NCI-H82 treated with DMSO at 0.1 percent for 48 hours (cell line): Measurements from ENCODE around the gene F7.
"Not testable (repeated sequence)": the region's sequence is repeated elsewhere in the genome, so short reads cannot be mapped to it uniquely, and the experiment has no call there.

ENCODE experiments used
- DNase-seq: peaks from one replicate; lab custom pipeline; 2025; ENCODE audit not compliant: unreplicated experiment; lab: John Stamatoyannopoulos, UW

F7 gene

DNA sequence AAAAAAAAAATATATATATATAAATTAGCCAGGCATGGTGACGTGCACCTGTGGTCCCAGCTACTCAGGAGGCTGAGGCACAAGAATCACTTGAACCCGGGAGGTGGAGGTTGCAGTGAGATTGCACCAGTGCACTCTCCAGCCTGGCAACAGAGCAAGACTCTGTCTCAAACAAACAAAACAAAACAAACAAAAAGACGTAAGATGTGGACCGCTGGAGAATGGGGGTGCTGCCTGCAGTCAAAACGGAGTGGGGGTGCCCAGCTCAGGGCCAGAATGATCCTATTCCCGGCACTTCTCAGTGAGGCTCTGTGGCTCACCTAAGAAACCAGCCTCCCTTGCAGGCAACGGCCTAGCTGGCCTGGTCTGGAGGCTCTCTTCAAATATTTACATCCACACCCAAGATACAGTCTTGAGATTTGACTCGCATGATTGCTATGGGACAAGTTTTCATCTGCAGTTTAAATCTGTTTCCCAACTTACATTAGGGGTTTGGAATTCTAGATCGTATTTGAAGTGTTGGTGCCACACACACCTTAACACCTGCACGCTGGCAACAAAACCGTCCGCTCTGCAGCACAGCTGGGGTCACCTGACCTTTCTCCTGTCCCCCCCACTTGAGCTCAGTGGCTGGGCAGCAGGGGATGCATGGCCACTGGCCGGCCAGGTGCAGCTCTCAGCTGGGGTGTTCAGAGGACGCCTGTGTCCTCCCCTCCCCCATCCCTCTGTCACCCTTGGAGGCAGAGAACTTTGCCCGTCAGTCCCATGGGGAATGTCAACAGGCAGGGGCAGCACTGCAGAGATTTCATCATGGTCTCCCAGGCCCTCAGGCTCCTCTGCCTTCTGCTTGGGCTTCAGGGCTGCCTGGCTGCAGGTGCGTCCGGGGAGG lies at the start of gene F7:
Gene F7, plus strand, starts transcription at position 760 of the 889 bp plus-strand sequence. Its CDS starts 51 bp downstream, at position 811.
- no peak for DNase-seq

DNA sequence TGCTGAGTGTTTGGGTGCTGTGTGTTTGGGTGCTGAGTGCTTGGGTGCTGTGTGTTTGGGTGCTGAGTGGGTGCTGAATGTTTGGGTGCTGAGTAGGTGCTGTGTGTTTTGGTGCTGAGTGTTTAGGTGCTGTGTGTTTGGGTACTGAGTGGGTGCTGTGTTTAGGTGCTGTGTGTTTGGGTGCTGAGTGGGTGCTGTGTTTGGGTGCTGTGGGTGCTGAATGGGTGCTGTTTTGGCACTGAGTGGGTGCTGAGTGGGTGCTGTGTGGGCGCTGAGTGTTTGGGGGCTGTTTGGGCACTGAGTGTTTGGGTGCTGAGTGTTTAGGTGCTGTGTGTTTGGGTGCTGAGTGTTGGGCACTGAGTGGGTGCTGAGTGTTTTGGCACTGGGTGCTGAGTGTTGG lies 48.5 kb upstream of the F7 start:
- no peak for DNase-seq

DNA sequence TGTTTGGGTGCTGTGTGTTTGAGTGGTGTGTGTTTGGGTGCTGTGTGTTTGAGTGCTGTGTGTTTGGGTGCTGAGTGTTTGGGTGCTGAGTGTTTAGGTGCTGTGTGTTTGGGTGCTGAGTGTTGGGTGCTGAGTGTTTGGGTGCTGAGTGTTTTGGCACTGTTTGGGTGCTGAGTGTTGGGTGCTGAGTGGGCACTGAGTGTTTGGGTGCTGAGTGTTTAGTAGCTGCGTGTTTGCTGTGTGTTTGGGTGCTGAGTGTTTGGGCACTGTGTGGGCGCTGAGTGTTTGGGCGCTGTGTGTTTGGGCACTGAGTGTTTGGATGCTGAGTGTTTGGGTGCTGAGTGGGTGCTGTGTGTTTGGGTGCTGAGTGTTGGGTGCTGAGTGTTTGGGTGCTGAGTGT lies 48.0 kb upstream of the F7 start:
- DNase-seq = not testable (repeated sequence)

DNA sequence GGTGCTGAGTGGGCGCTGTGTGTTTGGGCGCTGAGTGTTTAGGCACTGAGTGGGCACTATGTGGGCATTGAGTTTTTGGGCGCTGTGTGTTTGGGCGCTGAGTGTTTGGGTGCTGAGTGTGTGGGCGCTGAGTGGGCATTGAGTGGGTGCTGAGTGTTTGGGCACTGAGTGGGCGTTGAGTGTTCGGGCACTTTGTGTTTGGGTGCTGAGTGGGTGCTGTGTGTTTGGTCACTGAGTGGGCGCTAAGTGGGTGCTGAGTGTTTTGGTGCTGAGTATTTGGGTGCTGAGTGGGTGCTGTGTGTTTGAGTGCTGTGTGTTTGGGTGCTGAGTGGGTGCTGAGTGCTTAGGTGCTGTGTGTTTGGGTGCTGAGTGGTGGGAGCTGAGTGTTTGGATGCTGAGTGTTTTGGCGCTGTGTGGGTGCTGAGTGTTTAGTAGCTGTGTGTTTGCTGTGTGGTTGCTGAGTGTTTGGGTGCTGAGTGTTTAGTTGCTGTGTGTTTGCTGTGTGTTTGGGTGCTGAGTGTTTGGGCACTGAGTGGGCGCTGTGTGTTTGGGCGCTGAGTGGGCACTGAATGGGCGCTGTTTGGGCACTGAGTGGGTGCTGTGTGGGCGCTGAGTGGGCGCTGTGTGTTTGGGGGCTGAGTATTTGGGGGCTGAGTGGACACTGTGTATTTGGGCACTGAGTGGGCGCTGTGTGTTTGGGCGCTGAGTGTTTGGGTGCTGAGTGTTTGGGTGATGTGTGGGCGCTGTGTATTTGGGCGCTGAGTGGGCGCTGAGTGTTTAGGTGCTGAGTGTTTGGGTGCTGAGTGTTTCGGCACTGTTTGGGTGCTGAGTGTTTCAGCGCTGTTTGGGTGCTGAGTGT lies 47.2 kb upstream of the F7 start:
- DNase-seq = no peak

DNA sequence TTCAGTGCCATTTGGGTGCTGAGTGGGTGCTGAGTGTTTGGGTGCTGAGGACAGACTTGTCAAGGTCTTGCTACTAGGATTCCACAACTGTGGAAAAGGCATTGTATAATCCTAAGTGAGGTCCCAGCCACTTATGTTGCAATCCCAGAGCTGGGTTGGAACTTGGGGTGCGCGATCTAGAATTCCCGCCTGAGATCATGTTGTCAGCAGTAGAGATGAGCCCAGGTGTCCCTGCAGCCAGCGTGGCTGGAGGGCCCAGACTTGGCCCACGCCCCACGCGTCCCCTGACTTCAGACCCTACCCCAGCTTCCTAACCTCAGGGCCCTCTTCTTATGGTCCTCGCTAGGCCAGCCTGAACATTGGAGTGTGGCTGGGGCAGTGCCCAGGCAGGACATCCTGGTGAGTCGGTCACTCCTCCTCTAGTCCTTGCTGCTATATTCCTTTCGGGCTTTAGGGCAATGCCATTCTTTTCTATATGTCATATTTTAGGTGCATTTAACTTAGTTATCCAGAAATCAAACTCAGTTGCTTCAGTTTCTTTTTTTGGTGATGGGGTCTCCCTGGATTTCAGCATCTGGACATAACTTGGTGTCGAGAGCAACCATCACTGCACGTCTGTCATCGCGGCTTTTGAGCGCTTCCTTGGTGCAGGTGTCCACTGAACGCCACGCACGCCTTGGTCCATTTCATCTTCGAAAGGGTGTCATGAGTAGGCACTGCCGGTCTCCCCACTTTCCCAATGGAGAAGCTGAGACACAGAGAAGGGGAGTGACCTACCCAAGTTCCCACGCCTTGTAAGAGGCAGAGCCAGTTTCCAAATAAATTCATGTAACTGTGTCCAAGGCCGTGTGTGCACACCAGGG lies 46.4 kb upstream of the F7 start:
- DNase-seq = no peak

DNA sequence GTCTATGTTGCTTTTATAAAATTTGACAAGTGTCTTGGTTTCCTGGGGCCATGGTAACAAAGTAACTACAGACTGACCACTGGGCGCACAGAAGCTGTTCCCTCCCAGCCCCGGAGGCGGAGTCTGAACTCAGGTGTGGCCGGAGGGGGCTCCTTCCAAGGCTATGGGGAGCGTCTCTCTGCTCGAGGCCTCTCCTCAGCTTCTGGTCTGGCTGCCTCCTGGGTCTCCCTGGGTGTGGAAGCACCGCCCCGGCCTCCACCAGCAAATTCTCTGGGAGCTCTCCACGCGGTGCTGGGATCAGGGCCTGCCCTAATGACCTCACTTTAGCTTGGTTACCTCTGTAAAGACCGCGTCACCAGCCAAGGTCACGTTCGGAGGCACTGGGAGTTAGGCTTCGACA lies 45.7 kb upstream of the F7 start:
- DNase-seq = no peak

DNA sequence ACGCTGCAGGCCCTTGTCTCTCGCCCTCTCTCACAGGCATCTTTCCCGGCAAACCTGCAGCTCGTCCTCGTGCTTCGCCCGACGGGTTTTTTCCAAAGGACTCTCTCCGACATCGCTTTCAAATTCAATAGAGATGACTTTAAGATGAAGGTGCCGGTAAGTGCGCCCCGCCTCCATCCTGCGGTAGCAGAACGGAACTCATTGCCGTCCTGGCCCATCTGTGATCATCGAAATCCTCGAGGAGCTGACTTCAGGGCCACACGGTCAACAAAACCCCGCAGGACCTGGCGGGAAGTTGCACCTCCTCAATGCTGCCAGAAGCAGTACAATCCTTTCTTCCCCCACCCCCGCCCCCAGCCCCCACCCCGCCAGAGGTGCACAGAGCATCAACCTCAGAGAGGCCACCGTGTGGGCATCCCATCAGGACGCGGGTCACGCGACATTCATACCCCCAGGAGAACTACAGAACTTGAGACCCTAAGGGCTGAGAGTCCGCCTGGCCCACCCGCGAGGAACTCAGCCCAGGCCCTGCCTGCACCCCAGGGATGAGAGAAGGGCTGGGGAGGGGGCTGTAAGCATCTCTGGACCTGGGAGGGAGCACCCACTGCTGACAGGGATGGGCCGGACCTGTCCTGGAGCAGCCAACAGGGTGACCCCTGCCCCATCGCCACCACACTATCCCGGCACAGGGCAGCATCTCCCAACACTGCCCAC lies 44.9 kb upstream of the F7 start:
- no peak for DNase-seq

DNA sequence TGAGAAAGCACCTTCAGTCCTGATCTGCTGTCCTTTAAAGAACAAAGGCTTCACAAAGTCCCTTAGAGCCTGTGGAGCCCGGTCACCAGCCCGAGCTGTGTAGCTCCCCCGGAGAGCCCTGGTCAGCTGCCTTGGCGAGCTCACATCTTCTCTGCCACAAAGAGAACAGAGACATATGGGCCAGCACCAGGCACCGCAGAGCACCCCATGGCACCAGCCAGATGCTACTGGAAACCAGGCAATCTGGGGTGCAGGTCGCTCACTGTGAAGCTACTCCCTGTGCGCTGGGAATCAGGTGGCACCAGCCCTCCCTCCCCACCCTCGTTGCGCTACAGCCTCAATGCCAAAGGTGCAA lies 44.3 kb upstream of the F7 start:
- DNase-seq = no peak

DNA sequence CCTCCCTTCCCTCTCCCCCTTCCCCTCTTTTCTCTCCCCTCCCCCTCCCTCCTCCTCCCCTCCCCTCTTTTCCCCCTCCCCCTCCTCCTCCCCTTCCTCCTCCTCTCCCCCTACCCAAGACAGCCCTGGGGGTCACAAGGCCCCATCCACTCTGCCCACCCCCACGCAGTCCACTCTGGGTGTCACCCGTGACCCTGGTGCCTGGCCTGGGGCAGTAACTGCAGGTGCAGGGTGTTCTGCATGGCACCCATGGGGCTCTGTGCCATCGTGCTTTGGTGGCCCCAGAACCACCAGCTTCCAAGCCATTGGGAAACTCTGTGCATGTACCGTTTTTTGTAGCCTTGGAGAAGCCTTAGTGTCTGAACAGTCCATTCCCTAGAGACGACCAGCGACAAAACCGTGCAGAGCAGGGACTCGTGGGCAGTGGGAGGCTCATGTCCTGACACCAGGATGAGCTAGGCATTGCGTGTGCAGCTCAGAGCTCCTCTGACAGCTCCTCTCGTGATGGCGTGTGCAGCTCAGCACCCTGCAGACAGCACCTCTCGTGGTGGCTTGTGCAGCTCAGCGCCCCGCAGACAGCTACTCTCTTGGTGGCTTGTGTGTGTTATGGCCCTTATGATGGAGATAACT lies 43.7 kb upstream of the F7 start:
- DNase-seq = no peak

DNA sequence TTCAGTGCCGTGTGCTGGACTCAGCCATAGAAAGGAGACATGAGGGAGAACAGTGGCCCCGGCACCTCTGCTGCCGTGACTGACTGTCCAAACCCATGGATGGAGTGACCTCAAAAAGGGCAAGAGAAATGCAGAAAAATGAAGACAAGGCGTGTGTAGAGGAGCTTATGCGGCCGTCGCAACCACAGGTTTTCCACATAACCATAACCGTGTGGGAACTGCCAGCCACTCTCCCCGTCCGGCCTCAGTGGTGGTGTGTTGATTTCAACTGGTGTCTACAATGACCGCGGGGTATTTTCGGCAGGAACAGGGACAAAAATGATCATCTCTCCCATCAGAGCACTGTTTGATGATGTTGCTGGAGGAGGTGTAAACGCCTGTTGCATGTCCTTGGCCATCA lies 42.9 kb upstream of the F7 start:
- no peak for DNase-seq

DNA sequence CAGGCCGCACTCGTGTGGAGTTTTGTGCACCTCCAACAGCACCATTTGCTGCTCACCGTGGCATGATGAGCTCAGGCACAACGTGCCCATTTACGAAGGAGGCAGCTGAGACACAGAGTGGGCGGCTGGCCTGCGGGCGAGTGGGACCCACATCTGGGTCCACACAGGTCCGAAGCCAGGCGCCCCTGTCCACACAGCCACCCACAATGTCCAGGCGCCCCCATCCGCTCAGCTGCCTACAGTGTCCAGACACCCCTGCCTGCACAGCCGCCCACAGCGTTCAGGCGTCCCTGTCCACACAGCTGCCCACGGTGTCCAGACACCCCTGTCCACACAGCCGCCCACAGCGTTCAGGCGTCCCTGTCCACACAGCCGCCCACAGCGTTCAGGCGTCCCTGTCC lies 42.5 kb upstream of the F7 start:
- no peak for DNase-seq

DNA sequence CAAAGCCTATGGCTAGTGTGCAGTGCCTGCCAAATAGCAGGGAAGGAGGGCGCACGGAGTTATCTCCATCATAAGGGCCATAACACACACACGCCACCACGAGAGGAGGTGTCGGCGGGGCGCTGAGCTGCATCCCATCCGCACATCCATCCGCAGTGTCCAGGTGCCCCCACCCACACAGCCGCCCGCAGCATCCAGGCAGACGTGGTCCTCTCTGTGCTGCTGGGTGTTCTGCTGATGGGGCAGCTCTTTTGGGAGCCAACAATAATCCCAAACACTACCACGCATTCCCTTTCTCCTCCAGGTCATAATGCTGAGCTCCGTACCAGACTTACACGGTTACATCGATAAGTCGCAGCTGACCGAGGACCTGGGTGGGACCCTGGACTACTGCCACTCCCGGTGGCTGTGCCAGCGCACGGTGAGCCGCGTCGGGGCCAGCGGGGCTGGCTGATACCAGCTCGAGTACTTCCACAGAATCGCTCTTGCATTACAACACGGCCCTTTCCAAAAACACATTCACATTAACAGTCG lies 41.5 kb upstream of the F7 start:
- DNase-seq = no peak

DNA sequence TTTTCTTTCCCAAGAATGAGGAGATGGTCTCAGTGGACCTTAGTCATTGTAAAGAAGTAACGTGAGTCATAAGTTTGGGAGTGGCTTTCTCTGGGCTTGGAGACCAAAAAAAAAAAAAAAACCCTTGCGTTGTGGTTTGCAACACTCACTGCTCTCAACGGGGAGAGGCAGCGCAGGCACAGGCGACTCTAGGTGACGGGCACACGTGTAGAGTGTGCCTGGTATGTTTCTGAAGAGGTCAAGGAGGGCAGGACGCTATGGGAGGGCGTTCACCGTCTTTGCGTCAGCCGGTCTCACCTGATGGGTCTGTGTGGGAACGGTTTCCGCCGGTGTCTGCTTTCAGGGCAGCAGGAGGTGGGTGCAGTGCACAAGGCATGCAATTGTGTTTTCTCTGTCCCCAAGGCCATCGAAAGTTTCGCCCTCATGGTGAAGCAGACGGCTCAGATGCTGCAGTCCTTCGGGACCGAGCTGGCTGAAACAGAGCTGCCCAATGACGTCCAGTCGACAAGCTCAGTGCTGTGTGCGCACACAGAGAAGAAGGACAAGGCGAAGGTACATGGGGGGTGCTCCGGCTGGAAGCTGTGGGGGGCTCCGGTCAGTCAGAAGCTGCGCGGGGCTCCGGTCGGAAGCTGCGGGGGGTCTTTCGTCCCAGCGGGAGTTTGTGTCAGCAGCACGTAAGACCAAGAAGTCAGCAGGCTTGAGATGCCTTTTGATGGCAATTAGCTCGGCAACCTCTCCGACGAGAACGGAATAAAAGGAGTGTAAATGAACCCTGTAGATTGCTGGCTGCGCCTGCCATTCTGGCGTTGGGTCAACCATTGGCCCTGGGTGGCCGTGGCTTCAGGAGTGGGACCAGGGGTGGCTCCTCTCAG lies 40.8 kb upstream of the F7 start:
- DNase-seq = no peak

DNA sequence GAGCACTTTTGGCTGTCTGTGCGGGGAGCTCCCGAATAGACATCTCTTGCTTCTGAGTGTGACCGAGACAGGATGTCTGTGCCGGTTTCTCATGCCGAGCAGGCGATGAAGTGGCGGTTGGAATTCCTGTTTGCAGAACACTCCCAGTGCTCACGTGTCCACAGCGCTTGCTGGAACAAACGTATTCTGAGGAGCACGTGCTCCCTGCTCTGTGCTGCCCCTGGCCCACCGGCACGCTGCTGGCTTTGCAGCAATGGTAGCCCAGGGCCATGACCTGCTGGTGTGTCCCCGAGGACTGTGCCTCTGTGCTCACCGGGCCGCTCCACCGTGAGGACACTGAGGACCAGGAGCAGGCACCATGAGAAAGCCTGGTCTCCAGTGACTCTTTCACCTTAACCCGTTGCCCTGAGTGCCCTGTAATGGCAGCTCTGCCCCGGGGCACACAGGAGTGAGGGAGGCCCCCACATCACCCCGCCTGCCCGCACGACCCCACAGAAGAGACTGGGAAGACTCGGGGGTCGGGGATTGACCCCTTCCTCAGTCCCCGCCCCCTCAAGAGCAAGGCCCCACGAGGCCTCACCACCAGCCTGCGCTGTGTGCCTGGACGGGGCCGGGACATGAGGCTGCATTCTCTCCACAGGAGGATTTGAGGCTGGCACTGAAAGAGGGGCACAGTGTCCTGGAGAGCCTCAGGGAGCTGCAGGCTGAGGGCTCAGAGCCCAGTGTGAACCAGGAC lies 40.0 kb upstream of the F7 start:
- DNase-seq = no peak

DNA sequence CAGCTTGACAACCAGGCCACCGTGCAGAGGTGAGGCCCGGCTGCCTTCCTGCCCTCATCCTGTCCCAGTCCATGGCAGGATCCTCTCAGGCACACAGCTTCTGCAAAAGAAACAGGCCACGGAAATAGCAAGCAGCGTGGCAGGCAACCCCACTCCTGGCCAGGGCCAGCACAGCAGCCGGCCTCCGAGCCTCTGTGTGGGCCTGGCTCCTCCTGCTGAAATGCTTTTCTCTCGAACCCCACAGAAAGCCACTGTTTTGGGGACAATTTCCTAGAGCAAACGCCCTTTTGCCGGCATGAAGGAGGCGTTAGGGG lies 39.5 kb upstream of the F7 start:
- no peak for DNase-seq

DNA sequence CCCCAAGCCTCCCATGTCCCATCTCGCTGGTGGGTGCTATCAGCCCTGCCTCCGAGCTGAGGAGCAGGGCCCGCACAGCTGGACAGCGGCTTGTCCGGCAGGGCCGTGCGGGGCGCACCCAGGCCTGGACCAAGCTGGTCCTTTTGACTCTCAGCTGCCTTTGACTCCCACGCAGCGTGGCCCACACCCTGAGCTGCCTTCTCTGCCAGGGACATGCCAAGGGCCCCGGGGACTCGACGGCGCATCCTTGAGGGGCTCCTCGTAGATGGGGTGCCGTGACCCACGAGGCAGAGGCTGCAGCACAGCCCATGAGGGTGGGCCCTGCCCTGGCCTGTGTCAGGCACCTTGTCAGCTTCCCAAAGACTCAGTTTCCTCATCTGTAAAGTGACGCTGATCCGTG lies 38.8 kb upstream of the F7 start:
- DNase-seq = no peak

DNA sequence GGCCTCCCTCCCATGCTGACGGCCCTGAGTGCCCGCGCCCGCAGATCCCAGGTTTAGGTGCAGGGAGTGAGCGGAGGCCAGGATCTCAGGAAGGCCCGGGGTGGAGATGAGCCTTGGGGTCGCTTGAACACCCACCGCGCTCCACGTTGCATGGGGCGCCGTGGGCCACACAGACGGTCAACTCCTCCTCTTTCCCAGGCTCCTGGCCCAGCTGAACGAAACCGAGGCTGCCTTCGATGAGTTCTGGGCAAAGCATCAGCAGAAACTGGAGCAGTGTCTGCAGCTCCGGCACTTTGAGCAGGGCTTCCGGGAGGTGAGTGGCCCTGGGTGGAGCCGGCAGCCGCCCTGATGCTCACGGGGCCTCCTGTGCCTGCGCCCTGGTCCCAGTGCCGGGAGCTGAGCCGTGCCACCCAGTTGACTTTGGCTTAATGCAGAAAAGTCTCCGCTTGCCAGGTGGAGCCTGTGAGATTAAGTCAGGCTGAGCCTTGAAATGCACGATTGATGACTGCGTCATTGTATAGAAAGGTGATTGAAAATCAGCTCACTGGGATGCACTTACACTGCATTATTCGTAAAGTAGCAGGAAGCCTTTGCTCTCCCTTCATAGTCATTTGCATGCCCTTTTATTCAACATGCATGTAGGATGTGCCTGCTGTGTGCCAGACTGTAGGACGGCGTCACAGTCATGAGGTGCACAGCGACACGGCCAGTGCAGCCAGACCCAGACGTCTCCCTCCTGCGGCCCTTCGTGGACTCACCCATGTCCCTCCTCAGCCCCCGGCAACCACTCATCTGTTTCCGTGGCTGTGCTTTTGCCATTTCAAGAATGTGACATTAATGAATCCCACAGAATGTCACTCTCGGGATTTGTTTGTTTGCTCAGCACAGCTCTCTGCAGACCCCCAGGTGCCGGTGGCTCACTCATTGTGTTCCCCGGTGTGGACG lies 35.5 kb upstream of the F7 start:
- no peak for DNase-seq
